ENCODE data around the gene MSRB3. TPM values are rescaled to one million over a fixed set of nuclear protein-coding genes. Genes with fewer than 3 reads are reported as not detected.
A peak's percentile ranks its signal among the peaks of the same experiment; 100 is the strongest.

MSRB3 gene
- total and polyA plus RNA-seq, 2 experiments from 2014 or later = 0.95 to 1.7 TPM

- no peaks in the 10 kb centered on the region for H3F3A ChIP-seq (replicated peaks; ENCODE audit: low read depth)
- peak overlapping the region; percentile 99 for H2AFZ ChIP-seq
- TF ChIP-seq CTCF (conservative IDR thresholded peaks at IDR 0.05; ENCODE audit: low read depth in 2 of 2) (no peak), EZH2phosphoT487 (IDR thresholded peaks at IDR 0.05; ENCODE audit: unreplicated experiment) (no peak), STAT1 (IDR thresholded peaks at IDR 0.05; ENCODE audit: unreplicated experiment) (no peak), POLR2AphosphoS5 (IDR thresholded peaks at IDR 0.05; ENCODE audit: low read depth) (no peak), NANOG (IDR thresholded peaks at IDR 0.05; ENCODE audit: borderline replicate concordance) (no peak), ZNF462 (CRISPR knock-in tag; IDR thresholded peaks at IDR 0.05) (no peak), ZNF331 (CRISPR knock-in tag; IDR thresholded peaks at IDR 0.05; ENCODE audit: low read depth) (no peak), ETS1 (IDR thresholded peaks at IDR 0.05) (no peak), REST (IDR thresholded peaks at IDR 0.05; ENCODE audit: unreplicated experiment) (no peak), EZH2 (IDR thresholded peaks at IDR 0.05; ENCODE audit: low read depth, unreplicated experiment) (no peak), ZNF114 (CRISPR knock-in tag; IDR thresholded peaks at IDR 0.05) (no peak), CREB1 (CRISPR knock-in tag; IDR thresholded peaks at IDR 0.05; ENCODE audit: low read depth) (no peak), JUNB (IDR thresholded peaks at IDR 0.05; ENCODE audit: unreplicated experiment) (no peak)
- H3K4me2 ChIP-seq = peak overlapping the region; percentile 77
- H3K27ac ChIP-seq (ENCODE audit: low read depth) = no peak overlapping the region
- Mint-ChIP-seq H3K4me1 (peaks cover 16% of the 10 kb centered on the region), H3K27ac (no peak overlapping the region), H3K4me3 (peak overlapping the region; percentile 81), H3K36me3 (ENCODE audit: low read depth) (no peaks in the 10 kb centered on the region), H3K9me3 (no peaks in the 10 kb centered on the region), H3K27me3 (ENCODE audit: insufficient read depth, low read depth, poor library complexity) (peaks cover 9% of the 10 kb centered on the region)
- no peaks in the 10 kb centered on the region for H4K20me1 ChIP-seq (replicated peaks; ENCODE audit: insufficient read depth)
- 0 out of 2 replicates have a peak, but pooled peaks cover 1% of the 10 kb centered on the region for H3K9me2 ChIP-seq (ENCODE audit: insufficient read depth)
- H3K27me3 ChIP-seq (ENCODE audit: insufficient read depth) = peaks cover 33% of the 10 kb centered on the region
- DNase-seq (ENCODE audit: low spot score) (peak; percentile 38), ATAC-seq (peak; percentile 27)
- H3K4me3 ChIP-seq = peak overlapping the region; percentile 86
- H3K36me3 ChIP-seq (ENCODE audit: insufficient read depth) = no peaks in the 10 kb centered on the region
- H3K4me1 ChIP-seq (ENCODE audit: insufficient read depth) = peaks cover 13% of the 10 kb centered on the region; the same call in 1 of the 2 replicates
- no peaks in the 10 kb centered on the region for H3K79me2 ChIP-seq (replicated peaks; ENCODE audit: insufficient read depth)
Observed at GRCh38 chr12:65277994-65278575, 398 bp upstream of the MSRB3 start.
